A549 (cell line): ENCODE measurements around the gene RAMACL. TPM values are rescaled to one million over a fixed set of nuclear protein-coding genes. Genes with fewer than 3 reads are reported as not detected.

Experiments used
- ATAC-seq, 2 experiments: fragments of 200-7000 bp in 1 of 2; fragments of >200 bp in 1 of 2; cut with Nextera tagmentation in 1 of 2; cut with Tn5 transposase in 1 of 2; 3 replicates each; pipeline versions ENCODE4 v1.8.0 to v1.9.1; 2018 to 2020; ENCODE audit warnings: mild to moderate bottlenecking in 1 of 2, moderate library complexity in 1 of 2
- CTCF ChIA-PET: fragments of 300-600 bp; sonication (Branson Sonifier 250); formaldehyde crosslinking; extraction: SDS; loops from one replicate; lab custom pipeline; 2021; ENCODE audit warnings: antibody characterized with exemption, inconsistent platforms; lab: Yijun Ruan, JAX
- POLR2A ChIA-PET: fragments of 350-600 bp; formaldehyde crosslinking; extraction: SDS; loops from one replicate; lab custom pipeline; 2021; ENCODE audit warnings: antibody characterized with exemption, inconsistent platforms; lab: Yijun Ruan, JAX
- DNase-seq, 2 experiments: peaks; one replicate each; pipeline versions ENCODE4 v3.0.0 to v3.0.0-alpha.2; 2011 to 2016; ENCODE audit warnings: low read depth in 1 of 2, low spot score in 1 of 2
- FAIRE-seq: peaks from 2 replicates; lab custom pipeline; 2011; peaks lifted over from hg19 to GRCh38; lab: Jason Lieb, UNC
- H3K27ac ChIP-seq, 2 experiments: fragments of >200 bp; sonication (Bioruptor Twin); formaldehyde crosslinking; 3 replicates each; pipeline ENCODE4 v1.5.1; 2016 to 2017
- H3K4me1 ChIP-seq: fragments of >200 bp; sonication (Bioruptor Twin); formaldehyde crosslinking; 3 replicates; pipeline ENCODE4 v1.6.1; 2016
- H3K4me2 ChIP-seq: fragments of >200 bp; sonication (Bioruptor Twin); formaldehyde crosslinking; 3 replicates; pipeline ENCODE4 v1.6.1; 2016
- H3K4me3 ChIP-seq: fragments of >200 bp; sonication (Bioruptor Twin); formaldehyde crosslinking; 3 replicates; pipeline ENCODE4 v1.5.1; 2016
- H3K9me3 ChIP-seq: fragments of >200 bp; sonication (Bioruptor Twin); formaldehyde crosslinking; 3 replicates; pipeline ENCODE4 v1.6.1; 2016
- ATOH8 ChIP-seq: fragments of 250-450 bp; sonication (Bioruptor Pico); IDR thresholded peaks from 2 replicates; pipeline ENCODE4 v1.5.0; 2020; ENCODE audit warnings: low read depth, mild to moderate bottlenecking, moderate library complexity
- CBX2 ChIP-seq: fragments of 200-600 bp; sonication (generic); IDR thresholded peaks from 2 replicates; pipeline ENCODE4 v1.6.1; 2016; ENCODE audit warnings: low read depth, mild to moderate bottlenecking, borderline replicate concordance
- CHD4 ChIP-seq: fragments of 200-600 bp; sonication (generic); IDR thresholded peaks from 2 replicates; pipeline ENCODE4 v1.6.1; 2016; ENCODE audit warnings: antibody characterized with exemption, mild to moderate bottlenecking, borderline replicate concordance
- EHMT2 ChIP-seq: fragments of 200-600 bp; sonication (generic); IDR thresholded peaks from 2 replicates; pipeline ENCODE4 v1.6.1; 2016; ENCODE audit warnings: antibody characterized with exemption, low read depth, mild to moderate bottlenecking, moderate library complexity
- FOXS1 ChIP-seq: fragments of 250-450 bp; sonication (Bioruptor Pico); IDR thresholded peaks from 2 replicates; pipeline ENCODE4 v1.5.0; 2020; ENCODE audit warnings: mild to moderate bottlenecking, moderate library complexity
- HDAC2 ChIP-seq: fragments of 200-600 bp; sonication (generic); IDR thresholded peaks from 2 replicates; pipeline ENCODE4 v1.6.1; 2016
- JUNB ChIP-seq: fragments of >200 bp; sonication (Bioruptor Twin); formaldehyde crosslinking; IDR thresholded peaks from 2 replicates; pipeline ENCODE4 v1.6.1; 2016
- MAFK ChIP-seq: fragments of 450-650 bp; IDR thresholded peaks from 2 replicates; pipeline ENCODE4 v1.6.1; 2014; ENCODE audit not compliant: partially characterized antibody
- MAX ChIP-seq: IDR thresholded peaks from 2 replicates; pipeline ENCODE4 v1.6.1; 2012
- MAZ ChIP-seq: fragments of 150-350 bp; IDR thresholded peaks from 2 replicates; pipeline ENCODE4 v1.6.1; 2014; ENCODE audit warnings: antibody characterized with exemption, low read depth, low read length, borderline replicate concordance
- NFE2L2 ChIP-seq: fragments of 150-350 bp; conservative IDR thresholded peaks from 2 replicates; pipeline ENCODE4 v1.6.1; 2014; ENCODE audit warnings: low read length
- NR3C1 ChIP-seq: fragments of >200 bp; sonication (Bioruptor Twin); formaldehyde crosslinking; IDR thresholded peaks from 3 replicates; pipeline ENCODE4 v1.6.1; 2017
- PHF8 ChIP-seq: fragments of 200-600 bp; sonication (generic); IDR thresholded peaks from 2 replicates; pipeline ENCODE4 v1.6.1; 2016; ENCODE audit warnings: low read depth, mild to moderate bottlenecking, antibody characterized with exemption, moderate library complexity, borderline replicate concordance
- POLR2AphosphoS2 ChIP-seq: conservative IDR thresholded peaks from 2 replicates; pipeline ENCODE4 v1.6.1; 2012; ENCODE audit warnings: low read length, improper control_type of control experiment, inconsistent platforms
- RCOR1 ChIP-seq: fragments of 150-350 bp; IDR thresholded peaks from 2 replicates; pipeline ENCODE4 v1.6.1; 2014; ENCODE audit warnings: antibody characterized with exemption, low read length, low read depth
- REST ChIP-seq: fragments of 200-600 bp; sonication (generic); IDR thresholded peaks from 2 replicates; pipeline ENCODE4 v1.6.1; 2016; ENCODE audit warnings: antibody characterized with exemption, mild to moderate bottlenecking, moderate library complexity
- RFX5 ChIP-seq: fragments of 450-650 bp; IDR thresholded peaks from 2 replicates; pipeline ENCODE4 v1.7.1; 2014; ENCODE audit warnings: antibody characterized with exemption, mild to moderate bottlenecking, moderate library complexity
- RNF2 ChIP-seq: fragments of 200-600 bp; sonication (generic); IDR thresholded peaks from 2 replicates; pipeline ENCODE4 v1.6.1; 2016; ENCODE audit warnings: low read depth, mild to moderate bottlenecking, antibody characterized with exemption, moderate library complexity, borderline replicate concordance
- SMC3 ChIP-seq: fragments of >200 bp; sonication (Bioruptor Twin); formaldehyde crosslinking; IDR thresholded peaks from 3 replicates; pipeline ENCODE4 v1.6.1; 2018; ENCODE audit warnings: inconsistent platforms
- TFCP2L1 ChIP-seq: fragments of 250-450 bp; sonication (Bioruptor Pico); IDR thresholded peaks from 2 replicates; pipeline ENCODE4 v1.5.0; 2021; ENCODE audit warnings: mild to moderate bottlenecking
- TP53 ChIP-seq: fragments of 250-450 bp; sonication (Bioruptor Pico); IDR thresholded peaks from 2 replicates; pipeline ENCODE4 v1.5.0; 2021; ENCODE audit warnings: mild to moderate bottlenecking, moderate library complexity
- ZFP36 ChIP-seq: fragments of 450-650 bp; IDR thresholded peaks from 2 replicates; pipeline ENCODE4 v1.6.1; 2014; ENCODE audit warnings: borderline replicate concordance; ENCODE audit not compliant: partially characterized antibody
- ZSCAN20 ChIP-seq: fragments of 250-450 bp; sonication (Bioruptor Pico); IDR thresholded peaks from 2 replicates; pipeline ENCODE4 v1.8.0; 2022; ENCODE audit warnings: mild to moderate bottlenecking, moderate library complexity
- WGBS: methylation state at CpG from one replicate; pipeline ENCODE4 v1.1.6; 2017; ENCODE audit errors: missing lambda C conversion rate; 5-methylcytosine and 5-hydroxymethylcytosine counted together
- polyA plus RNA-seq, 4 experiments: library from polyadenylated mRNA; depleted of rRNA in 3 of 4; stranded (reverse); fragments of >200 nt; fragmentation: RNase III in 1 of 4; extraction: RNeasy Plus Mini Kit Qiagen cat#74134 plus additional on column Dnase treatment in 1 of 4; gene quantifications; 2 replicates in 3 of 4; 3 replicates in 1 of 4; pipeline ENCODE4 v1.2.3, GENCODE V29; 2011 to 2017
- TF ChIP-seq, protein P1 (sequence below): fragments of >200 bp; sonication (Bioruptor Twin); formaldehyde crosslinking; IDR thresholded peaks from 2 replicates; pipeline ENCODE4 v1.6.1; 2016

The RAMACL gene
- polyA plus RNA-seq, 2 of the 4 experiments (the other 2 are of a cell fraction) = 0.08 to 0.67 TPM

GRCh38 chr6:166588691-166589336 lies 2.3 kb upstream of the RAMACL start:
- TF ChIP-seq FOXS1 (CRISPR knock-in tag) (no peak), ATOH8 (CRISPR knock-in tag) (no peak), CHD4 (no peak), RFX5 (no peak), EHMT2 (no peak), TP53 (no peak), ZSCAN20 (CRISPR knock-in tag) (no peak), PHF8 (no peak), MAX (no peak), RCOR1 (no peak), CBX2 (no peak), TFCP2L1 (CRISPR knock-in tag) (no peak), SMC3 (no peak), MAZ (no peak), POLR2AphosphoS2 (no peak), NR3C1 (no peak), REST (no peak)
- CTCF ChIA-PET = no interaction called here
- FAIRE-seq (no peak), DNase-seq (no peak), ATAC-seq (no peak)
- Histone ChIP-seq H3K4me3 (no peak overlapping the region), H3K4me2 (no peak overlapping the region), H3K4me1 (no peaks in the 10 kb centered on the region), H3K9me3 (no peaks in the 10 kb centered on the region), H3K27ac (no peak overlapping the region)
- 46% methylated on average over 9 of the region's 11 CpGs for whole genome bisulfite sequencing
- POLR2A ChIA-PET = no interaction called here

- ChIA-PET CTCF (interaction anchor here (0.7 kb wide), 1 partner anchor 146 kb away, joined by 4 read pairs; no protein-coding TSS in a partner anchor), POLR2A (no interaction called here)
- TF ChIP-seq HDAC2 = no peak
- TF ChIP-seq MAFK = no peak
- TF ChIP-seq NFE2L2 = no peak
- TF ChIP-seq RNF2 = no peak
- TF ChIP-seq, protein P1, sequence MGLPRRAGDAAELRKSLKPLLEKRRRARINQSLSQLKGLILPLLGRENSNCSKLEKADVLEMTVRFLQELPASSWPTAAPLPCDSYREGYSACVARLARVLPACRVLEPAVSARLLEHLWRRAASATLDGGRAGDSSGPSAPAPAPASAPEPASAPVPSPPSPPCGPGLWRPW = no peak
- TF ChIP-seq MAZ = no peak
- TF ChIP-seq JUNB = no peak
- no peak for TF ChIP-seq ZFP36
- Histone ChIP-seq H3K4me1 (no peaks in the 10 kb centered on the region), H3K4me2 (no peak overlapping the region), H3K9me3 (no peaks in the 10 kb centered on the region), H3K27ac (no peak overlapping the region), H3K4me3 (no peak overlapping the region)
- DNase-seq (no peak), ATAC-seq (no peak), FAIRE-seq (no peak)
- WGBS = 52% methylated on average over 10 of the region's 10 CpGs
Observed at GRCh38 chr6:166587631-166588413, 1.3 kb upstream of the RAMACL start.
